Gastrocnemius medialis (tissue), 4 donors: ENCODE data around the gene STIM1.

Source experiments
- POLR2A ChIP-seq, 2 donors: fragments of 450-650 bp; IDR thresholded peaks; one replicate each; pipeline ENCODE4 v1.6.1; 2017; ENCODE audit warnings: antibody characterized with exemption in 2 of 2, mild to moderate bottlenecking in 2 of 2, moderate library complexity in 2 of 2
- TF ChIP-seq, protein P1 (sequence below), 5 experiments: fragments of 450-650 bp in 3 of 5; fragments of 200-600 bp in 2 of 5; sonication (generic) in 2 of 5; IDR thresholded peaks in 4 of 5; conservative IDR thresholded peaks in 1 of 5; 1 replicate in 4 of 5; 2 replicates in 1 of 5; pipeline ENCODE4 v1.5.1; 2016 to 2019; ENCODE audit warnings: antibody characterized with exemption in 5 of 5, mild to moderate bottlenecking in 3 of 5, moderate library complexity in 3 of 5

DNA sequence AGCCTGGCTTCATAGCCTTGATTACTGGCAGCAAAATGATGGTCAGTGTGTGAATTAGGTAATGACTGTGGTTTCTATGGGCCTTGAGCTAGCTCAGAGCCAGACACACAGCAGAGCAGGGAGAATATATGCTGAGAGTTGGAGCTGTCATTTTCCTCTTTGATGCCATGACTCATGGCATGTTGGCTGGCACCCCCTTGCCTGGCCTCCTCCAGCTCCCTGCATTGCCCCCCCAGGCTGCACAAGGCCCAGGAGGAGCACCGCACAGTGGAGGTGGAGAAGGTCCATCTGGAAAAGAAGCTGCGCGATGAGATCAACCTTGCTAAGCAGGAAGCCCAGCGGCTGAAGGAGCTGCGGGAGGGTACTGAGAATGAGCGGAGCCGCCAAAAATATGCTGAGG lies 218.8 kb downstream of the STIM1 start:
- TF ChIP-seq, protein P1, sequence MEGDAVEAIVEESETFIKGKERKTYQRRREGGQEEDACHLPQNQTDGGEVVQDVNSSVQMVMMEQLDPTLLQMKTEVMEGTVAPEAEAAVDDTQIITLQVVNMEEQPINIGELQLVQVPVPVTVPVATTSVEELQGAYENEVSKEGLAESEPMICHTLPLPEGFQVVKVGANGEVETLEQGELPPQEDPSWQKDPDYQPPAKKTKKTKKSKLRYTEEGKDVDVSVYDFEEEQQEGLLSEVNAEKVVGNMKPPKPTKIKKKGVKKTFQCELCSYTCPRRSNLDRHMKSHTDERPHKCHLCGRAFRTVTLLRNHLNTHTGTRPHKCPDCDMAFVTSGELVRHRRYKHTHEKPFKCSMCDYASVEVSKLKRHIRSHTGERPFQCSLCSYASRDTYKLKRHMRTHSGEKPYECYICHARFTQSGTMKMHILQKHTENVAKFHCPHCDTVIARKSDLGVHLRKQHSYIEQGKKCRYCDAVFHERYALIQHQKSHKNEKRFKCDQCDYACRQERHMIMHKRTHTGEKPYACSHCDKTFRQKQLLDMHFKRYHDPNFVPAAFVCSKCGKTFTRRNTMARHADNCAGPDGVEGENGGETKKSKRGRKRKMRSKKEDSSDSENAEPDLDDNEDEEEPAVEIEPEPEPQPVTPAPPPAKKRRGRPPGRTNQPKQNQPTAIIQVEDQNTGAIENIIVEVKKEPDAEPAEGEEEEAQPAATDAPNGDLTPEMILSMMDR (IDR thresholded peaks at IDR 0.05 in 4 of 5, conservative IDR thresholded peaks at IDR 0.05 in 1 of 5): no peak
- TF ChIP-seq POLR2A (IDR thresholded peaks at IDR 0.05): no peak
